HG03571 (cell line): ENCODE data around the gene EPHB2.

Source experiments
- ATAC-seq: cut with Tn5 transposase; IDR thresholded peaks from one replicate; pipeline ENCODE4 v1.9.1; 2021; ENCODE audit not compliant: unreplicated experiment

Gene EPHB2

DNA sequence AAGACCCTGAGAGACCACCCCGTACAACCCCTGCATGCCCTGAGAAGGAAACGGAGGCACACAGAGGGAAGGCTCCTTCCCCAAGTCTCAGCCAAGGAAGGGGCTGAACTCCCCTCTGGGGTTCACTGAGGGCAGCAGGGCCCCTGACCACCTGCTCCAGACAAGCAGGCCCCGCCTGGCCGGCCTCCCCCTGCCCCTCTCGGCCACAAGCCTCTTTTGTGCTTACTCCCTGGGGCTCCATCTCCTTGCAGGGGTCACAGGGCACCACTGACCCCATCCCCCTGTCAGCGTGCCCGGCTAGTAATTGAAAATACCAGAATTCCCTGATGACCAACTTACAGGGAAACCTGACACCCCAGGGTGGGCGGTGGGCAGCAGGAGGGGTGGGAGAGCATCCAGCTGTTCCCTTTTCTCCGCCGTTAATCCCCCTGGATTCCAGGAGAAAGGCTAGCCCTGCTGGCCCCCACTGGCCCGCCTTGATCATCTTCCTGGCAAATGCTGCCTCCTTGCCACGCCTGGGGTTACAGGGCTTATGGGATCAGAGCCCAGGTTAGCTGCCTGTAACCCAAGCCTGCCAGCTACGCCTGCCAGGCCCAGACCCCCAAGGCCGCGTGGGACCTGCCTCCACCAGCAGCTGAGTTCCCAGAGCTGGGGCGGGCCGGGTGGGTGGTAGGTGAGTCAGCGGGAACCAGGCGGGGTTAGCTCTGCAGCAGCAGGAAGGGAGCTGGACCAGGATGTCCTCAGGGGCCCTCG lies 165.9 kb downstream of the EPHB2 start:
- ATAC-seq: no peak

GRCh38 chr1:22877112-22877915 lies 166.7 kb downstream of the EPHB2 start:
- no peak for ATAC-seq

DNA sequence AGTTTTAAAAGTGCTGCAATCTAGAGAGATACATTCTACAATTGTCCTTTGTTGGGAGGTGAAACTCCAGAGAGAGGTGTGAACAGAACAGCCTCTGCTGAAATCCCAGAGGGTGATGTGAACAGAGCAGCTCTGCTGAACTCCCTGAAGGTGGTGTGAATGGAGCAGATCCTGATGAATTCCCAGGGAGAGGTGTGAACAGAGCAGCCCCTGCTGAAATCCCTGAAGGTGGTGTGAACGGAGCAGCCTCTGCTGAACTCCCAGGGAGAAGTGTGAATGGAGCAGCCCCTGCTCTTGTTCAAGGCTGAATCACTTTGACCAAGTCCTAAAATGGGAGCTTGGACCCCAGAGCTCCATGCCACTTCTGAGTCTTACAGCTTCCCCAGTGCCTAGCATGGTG lies 167.3 kb downstream of the EPHB2 start:
- ATAC-seq: no peak

DNA sequence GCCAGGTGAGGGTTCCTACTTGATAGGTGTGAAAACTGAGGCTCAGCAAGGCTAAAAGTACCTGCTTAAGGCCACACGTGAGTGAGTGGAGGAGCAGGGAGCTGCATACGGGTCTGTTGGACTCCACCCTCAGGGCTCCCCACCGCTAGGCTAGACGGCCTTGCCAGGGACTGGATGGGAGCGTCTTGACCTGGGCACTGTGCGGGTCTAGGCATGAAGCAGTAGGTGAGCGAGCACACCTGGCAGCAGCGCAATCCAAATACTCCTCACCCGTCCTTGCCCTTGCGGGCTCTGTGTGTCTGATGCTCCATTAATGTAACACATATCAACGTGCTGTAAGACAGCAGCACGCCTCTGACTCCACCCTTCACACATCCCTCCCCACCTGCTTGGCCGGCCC lies 168.0 kb downstream of the EPHB2 start:
- ATAC-seq: no peak

DNA sequence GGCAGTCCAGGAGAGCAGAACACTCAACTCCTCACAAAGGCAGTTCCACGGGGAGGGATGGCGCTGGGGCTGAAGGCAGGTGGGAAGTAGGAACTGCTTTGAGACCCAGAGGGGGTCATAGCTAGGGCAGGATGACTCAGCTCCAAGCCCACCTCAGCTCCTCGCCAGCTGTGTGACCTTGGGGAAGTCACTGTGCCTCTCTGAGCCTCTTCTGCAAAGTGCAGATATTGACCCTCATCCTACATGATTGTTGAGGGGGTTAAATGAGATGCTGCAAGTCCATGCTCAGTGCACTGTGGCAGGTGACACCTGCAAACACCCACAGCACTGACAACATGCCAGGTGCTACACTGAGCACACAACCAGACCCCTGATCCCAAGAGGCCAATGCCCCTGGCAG lies 168.8 kb downstream of the EPHB2 start:
- no peak for ATAC-seq

GRCh38 chr1:22880174-22880601 lies 169.5 kb downstream of the EPHB2 start:
- no peak for ATAC-seq

DNA sequence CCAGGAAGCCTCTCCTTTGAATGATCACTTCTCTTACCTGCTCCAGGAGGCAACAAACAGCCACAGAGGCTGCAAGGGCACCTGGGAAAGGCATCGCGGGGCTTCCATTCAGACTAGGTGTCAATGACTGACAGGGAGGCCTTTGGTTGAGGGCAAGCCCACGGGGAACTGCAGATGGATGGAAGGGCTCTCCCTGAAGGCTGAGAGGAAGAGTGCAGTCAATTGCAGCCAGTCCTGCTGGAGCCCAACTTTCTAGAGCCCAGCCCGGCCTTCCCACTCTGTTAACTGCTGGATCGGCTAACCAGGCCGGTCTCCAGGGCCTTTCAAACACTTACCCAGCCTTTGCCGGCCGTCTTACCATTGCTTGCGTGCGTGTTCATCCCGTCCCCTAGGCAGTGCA lies 172.8 kb downstream of the EPHB2 start:
- ATAC-seq: no peak

DNA sequence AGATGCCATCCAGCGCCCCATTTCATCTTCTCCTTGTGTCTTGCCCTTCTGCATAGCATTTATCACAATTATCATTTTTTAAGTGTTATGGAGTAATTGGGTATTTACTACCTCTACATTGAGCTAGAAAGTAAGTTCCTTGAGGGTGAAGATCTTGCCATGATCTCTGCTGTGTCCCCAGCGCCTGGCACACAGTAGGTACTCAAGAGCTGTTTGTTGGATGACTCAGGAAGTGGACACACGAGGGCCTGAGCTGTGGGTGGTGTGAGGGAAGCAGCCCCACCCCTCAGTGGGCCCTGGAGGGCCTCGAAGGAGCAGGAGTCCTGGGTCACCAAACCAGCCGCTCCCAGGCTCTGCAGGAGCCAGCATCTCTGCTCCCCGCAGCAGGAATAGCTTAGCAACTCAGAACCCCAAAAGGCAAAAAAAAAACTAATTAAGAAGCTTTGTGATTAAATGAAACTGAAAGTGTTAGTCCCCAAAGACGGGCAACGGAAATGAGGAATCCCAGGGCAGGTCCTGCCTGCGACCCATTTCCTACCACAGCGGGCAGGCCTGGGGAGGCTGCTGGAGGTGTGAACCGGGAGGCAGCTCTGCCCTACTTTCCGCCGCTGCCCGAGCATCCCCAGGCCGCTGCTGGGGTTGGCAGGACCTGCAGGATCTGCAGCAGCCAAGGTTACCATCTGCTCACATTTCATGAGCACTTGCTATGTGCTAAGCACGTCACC lies 174.3 kb downstream of the EPHB2 start:
- ATAC-seq: no peak

DNA sequence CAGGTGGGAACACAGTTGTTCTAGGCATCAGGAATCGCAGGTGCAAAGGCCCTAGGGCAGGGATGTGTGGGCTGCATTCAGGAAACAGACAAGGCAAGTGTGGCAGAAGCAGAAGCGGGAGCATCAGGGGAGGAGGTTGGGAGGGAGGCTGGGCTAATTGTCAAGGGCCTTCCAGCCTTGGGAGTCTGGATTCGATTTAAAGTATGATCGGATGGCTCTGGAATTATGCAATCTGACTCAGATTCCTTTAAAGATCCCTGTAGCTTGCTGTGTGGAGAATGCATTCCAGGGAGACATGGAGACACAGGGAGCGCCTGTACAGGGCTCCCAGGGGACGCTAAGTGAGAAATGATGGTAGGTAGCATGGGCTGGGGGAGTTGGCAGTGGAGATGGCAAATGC lies 175.6 kb downstream of the EPHB2 start:
- ATAC-seq: no peak

GRCh38 chr1:22887491-22887890 lies 176.9 kb downstream of the EPHB2 start:
- ATAC-seq: no peak

- no peak for ATAC-seq
Observed at GRCh38 chr1:22888320-22889075, 177.9 kb downstream of the EPHB2 start.

DNA sequence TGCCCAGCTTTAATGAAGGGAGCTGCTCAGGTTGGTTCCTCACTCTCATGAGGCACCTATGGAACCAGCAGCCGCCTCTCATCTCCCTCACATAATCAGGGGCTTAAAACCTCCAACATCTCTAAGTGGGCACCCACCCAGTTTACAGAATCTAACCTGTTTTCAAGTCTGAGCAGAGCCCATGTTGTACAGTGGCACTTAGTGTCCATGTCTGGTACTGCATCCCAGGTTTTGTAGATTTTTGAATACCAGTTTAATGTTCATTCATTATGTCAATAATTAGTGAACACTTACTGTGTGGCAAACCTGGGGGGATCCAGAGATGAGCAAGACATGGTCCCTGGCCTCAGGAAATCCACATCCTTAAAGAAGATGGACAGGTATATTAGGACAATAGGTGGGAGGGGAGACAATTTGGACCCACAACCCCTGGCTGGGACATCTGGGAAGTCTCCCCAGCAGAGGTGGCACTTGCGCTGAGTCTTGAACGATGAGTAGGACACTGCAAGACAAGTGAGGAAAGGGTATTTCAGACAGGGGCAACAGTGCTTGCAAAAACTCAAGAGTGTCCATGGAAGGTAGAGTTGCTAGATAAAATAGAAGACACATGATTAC lies 178.7 kb downstream of the EPHB2 start:
- no peak for ATAC-seq

- no peak for ATAC-seq
Observed at GRCh38 chr1:22892789-22893188, 182.2 kb downstream of the EPHB2 start.

GRCh38 chr1:22893292-22893691 lies 182.7 kb downstream of the EPHB2 start:
- ATAC-seq: no peak

- ATAC-seq: no peak
Observed at GRCh38 chr1:22895357-22895756, 184.7 kb downstream of the EPHB2 start.

- no peak for ATAC-seq
Observed at GRCh38 chr1:22896184-22896583, 185.5 kb downstream of the EPHB2 start.

DNA sequence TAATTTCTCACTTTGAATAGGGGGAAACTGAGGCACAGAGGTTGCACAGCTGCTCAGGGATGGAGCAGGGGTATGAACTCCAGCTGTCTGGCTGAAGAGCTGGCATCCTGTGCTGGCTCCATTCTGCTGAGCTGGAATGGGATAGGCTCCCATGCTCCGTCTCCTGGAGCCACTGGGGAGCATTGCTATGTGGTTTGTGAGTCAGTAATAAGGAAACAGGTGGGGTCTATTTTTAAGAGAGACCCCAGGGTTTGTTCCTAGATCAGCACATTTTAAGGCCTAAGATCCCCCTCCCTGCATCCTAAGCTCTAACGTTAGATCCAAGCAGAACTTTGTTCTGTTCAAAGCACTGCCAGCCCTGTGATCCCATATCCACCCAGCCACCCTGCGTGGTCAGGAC lies 189.8 kb downstream of the EPHB2 start:
- no peak for ATAC-seq

- no peak for ATAC-seq
Observed at GRCh38 chr1:22903113-22903512, 192.5 kb downstream of the EPHB2 start.

GRCh38 chr1:22906968-22907367 lies 196.3 kb downstream of the EPHB2 start:
- no peak for ATAC-seq

GRCh38 chr1:22907528-22907927 lies 196.9 kb downstream of the EPHB2 start:
- no peak for ATAC-seq
